ENCODE results near the gene TRABD2B. TPM values are rescaled to one million over a fixed set of nuclear protein-coding genes. Genes with fewer than 3 reads are reported as not detected.

Gene TRABD2B
- polyA plus RNA-seq, 5 donors = 2.8 to 4.5 (median 3.2) TPM

DNA sequence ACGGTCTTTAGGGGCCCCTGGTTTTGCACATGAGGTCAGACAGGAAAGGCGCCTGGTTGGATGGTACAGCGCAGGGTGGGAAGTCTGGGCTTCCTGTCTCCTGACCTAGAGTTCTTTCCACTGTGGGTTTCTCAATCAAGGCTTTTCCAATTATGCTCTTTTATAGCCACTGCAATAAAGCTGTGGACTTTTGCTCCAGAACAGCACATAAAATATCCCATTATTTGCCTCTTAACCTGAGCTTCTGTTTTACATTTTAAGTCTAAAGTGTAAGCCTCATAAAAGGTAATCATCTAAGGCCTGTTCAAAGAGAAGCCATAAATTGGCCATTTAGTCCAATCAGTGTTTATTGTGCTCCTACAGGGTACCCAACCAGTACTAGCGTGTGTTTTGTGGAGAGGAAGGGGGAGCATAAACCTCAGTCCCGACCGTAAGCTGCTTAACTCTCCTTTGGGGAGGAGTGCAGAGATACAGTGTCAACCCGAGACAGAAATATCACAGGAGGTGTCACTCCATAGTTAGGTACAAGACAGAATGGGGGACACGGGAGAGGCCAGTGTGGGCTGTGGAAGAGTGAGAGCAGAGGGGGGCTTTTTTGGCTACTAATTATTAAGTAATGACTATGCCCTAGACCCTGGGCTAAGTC lies 270.0 kb downstream of the TRABD2B start:
- DNase-seq = no peak

DNA sequence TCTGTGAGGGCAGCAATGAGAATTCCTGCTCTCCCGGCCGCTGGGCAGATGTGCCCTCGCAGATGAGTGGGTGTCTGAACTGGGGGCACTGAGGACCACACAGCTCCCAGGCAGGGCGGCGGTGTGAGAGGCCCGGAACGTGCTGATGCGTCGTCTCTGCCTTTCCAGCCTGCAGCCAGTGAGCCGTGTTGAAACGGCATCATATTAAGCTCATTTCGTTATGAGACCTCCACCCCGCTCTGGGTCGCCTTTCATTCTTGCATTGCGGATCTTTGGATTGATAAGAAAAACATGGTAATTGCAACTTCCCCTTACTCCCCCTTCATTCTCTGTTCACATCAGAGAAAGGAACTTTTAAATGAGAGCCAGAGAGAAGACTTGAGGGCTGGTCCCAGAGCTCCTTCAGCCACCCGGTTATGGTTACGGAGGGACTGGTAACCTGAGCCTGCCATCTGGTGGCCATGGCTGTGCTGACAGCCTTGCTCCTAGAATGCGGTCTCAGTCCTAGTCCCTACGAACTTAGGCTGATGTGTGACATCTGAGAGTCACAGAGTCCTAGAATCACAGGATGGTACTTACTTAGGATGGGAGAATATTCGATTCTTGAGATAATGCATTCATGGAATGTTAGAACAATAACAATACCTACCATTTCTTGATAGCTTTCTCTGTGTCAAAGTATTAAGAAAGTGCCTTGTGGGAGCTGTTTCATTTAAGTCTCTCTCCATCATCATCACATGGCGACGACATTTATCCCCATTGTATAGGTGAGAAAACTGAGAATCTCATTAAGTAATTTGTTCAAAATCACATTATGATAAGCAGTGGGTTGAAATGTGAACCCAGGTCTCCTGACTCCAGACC lies 271.0 kb downstream of the TRABD2B start:
- DNase-seq = peak; percentile 48 to 72

DNA sequence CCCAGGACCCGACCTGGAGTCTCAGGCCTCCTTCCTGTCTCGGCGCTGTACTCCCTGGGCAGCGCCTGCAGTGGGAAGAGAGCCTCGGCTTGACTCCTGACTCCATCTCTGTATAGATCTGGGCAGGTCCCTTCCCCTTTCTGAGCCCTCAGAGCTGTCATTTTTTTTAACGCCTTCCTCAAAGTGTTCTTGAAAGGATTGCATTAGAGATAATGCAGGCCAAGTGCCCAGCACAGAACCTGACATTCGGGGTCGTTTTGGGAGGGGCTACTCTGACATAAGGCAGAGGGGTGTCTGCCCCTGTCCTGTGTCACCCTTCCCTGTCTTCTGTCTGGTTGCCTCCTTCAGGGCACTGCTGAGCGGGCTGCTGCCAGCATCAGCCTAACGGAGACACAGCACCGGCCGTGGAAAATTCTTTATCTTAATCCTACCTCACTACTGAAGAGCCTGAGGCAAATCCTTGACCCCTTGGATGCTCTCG lies 271.6 kb downstream of the TRABD2B start:
- no peak for DNase-seq

DNA sequence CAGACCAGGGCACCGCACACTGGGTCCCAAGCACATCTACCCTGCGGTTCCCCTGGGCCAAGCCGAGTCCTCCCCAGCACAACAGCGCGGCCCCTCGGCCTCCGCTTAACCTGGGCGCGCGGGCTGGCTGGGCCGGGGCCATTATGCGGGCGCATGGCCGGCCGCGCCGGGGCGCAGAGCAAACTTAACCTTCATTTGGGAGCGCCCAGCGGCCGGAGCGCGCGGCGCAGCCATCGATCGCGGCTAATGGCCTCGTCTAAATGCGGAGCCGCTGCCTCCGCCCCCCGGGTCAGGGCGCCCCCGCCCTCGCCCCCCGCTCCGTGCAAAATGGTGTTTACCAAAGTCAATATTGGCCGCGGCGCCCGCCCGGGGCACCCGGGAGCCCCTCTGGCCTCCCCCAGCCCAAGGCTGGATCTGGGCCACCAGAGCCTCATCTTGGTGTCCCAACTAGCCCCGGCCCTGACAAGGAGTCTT lies 272.1 kb downstream of the TRABD2B start:
- DNase-seq = no peak

DNA sequence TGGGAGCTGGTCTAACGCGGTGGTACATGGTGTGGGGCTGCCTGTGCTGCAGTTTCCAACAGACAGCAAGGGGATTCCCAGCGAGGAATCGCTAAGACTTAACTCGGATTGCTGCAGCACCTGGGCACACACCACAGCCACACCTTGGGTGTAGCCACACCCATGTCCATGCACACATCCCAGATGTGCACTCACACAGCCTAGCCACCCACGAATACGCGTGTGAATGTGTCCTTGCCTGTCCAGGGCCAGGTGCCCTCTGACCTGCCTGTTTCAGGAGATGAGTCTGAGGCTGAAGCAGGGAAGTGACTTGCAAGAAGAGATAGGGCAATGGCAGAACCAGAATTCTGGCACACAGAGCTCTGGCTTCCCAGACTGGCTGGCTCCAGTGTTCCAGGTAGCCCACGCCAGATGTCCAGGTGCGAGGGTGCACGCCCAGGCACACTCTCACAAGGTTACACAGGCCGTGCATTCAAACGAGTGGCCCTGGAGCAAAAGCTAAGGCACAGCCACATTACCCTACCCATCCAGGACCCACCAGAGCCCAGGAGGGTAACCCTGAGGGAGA lies 272.7 kb downstream of the TRABD2B start:
- DNase-seq = no peak

DNA sequence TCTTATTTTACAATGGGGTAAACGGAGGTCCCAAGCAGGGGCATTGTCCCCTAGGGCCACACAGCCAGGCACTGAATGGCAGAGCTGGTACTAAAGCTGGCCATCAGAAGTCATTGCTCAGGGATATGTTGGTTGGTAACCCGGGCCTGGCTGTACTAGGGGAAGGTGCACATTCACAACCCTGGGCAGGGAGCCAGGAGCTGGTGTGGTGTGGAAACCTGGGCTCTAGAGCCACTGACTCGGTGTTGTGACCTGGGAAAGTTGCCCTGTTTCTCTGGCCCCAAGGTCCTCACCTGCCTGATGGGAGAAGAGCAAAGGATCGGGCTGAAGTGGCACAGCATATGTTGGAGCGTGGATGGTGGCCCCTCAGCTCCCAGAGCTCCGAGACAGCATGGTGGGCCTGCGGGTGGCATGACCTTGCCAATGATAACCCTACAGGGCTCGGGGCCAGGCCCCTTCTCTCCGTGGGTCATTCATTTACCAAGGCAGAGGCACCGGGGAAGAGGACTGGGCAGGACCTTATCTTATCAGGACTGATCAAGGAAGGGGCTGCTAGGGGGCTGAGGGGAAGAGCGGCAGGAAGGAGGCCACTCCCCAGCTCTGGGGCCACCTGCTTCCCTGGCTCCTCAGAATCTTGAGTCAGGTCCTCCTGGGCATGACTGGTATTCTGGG lies 274.1 kb downstream of the TRABD2B start:
- no peak for DNase-seq

DNA sequence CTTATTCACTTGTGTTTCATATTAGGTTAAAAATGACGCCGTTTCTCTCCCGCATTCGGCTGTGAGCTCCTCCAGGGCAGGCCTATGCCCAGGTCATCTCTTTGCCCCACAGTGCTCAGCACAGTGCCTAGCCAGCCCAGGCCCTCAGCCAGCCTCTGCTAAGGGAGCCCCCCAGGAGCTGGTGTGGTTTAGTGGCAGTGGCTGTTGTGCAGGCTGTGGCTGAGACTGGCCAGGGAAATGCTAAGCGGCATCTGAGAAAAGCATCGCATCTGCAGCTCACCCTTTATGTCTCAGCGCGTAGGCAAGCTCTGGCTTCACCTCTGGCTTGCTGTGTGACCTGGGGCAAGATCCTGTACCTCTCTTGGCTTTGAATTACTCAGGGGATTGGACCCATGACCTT lies 275.1 kb downstream of the TRABD2B start:
- no peak for DNase-seq

DNA sequence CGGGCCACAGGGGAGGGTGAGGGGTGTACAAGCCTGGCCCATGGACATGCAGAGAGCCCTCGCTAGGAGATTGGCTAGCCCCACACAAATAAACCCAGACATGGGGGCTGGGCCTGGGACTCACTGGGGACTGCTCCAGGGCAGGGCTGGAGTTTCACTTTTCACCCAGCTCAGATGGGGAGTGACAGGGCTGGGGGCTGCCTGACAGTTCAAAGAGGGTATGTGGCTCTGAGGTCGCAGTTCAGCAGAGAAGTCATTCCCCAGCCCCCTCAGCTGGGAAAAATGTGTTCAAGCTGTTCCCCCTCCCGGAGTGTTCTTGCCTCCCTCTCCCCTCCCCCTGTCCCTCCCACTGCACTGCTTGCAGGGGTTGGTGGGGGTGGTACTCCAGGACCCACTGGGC lies 277.1 kb downstream of the TRABD2B start:
- DNase-seq = no peak

DNA sequence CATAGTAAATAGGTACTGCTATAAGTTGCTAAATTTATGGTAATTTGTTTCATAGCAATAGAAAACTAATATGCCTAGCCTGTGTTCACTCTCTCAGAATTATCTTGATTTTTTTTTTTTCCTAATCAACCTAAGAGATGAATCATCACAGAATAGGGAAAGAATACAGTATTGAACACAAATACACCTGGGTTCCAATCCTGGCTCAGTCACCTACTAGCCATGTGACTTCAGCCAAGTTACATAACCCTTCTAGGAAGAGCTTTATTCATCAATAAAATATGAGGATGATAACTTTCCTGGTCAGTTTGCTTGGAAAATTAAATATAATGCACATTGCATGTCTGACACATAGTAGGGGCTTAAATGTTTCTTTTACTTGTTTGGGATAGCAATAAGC lies 279.8 kb downstream of the TRABD2B start:
- no peak for DNase-seq

DNA sequence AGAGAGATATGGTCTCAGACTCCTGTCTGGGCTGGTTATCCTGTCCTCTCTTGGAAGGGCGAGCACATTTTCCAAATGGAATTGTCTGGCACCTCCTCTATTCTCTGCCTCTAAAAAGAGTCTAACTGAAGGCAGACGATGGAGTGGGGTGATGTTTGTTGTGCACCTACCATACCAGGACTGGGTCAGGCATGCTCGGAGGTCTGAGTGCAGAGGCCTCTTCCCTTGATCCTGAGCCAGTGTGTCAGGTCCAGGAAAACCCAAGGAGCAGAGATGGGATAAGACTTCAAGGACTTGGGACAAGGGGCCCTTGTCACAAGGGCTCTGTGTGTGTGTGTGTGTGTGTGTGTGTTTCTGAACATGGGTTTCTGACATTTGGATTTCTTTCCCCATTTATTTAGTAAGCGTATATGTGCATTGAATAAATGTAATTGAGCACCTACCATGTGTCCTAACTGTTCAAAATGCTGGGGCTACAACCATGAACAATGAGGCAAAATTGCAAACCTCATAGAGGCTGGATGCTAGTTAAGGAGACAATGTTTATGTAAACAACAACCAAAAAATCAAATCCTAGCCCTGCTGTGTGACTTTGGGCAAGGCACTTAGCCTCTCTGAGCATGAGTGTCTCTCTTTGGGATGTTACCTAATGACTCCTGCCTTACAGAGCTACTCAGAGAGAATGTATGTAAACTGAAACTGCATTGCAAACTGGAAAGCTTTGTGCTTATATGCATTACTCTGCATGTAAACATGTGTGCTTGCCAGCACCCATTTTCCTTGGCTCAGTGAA lies 283.0 kb downstream of the TRABD2B start:
- no peak for DNase-seq

DNA sequence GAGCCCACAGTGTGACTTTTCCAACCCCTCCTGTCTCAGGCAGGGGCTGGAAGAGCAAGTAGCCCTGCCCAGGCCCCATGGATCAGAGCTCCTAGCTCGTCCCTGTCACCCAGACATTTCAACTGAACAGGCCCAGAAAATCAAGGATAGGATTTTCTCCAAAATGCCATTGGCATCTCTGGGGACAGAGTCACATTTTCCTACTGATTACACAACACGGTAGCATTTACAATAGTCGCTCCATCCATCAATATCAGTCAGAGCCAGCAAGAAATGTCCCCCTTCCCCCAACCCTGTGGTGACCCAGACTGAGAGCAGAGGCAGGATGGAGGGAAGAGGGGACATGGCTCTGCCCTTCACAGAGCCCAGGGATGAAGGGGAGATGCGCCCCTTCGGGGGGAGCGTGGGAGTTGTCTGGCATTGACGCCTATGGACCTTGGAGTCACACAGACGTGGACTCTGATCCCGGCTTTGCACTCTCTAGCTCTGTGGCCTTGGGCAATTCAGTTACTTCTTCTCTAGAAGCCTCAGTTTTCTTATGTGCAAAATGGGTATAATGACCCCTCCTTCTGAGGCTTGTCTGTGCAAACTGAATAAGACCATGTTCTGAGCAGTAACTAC lies 283.7 kb downstream of the TRABD2B start:
- DNase-seq = no peak

DNA sequence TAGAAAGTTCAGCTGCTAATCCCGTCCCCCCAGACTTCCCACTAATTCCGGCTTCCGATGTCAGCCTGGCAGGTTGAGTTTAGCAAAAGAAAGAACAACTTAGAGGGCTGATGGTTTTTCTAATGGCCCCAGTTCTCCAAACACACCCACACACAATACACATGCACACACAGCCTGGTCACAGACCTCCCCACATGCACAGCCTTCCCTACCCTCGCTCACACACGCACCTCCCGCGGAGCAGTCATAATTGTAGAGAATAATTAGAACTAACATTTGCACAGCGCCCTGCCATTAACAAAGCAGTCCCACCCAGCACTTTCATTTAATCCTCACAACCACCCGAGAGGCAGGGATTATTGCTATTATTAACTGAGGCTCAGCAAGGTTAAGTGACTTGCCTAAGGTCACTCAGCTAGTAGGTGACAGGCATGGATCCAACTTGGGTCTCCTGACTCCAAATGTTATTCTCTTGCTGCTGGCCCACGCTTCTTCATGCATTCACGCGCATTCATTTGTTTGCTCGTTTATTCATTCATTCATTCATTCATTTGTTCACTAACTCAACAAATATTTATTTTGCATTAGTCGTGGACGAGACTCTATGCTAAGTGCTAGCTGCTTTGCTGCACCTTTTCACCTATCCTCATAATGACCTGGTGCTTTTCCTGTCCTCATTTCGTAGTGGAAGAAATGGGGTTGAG lies 284.4 kb downstream of the TRABD2B start:
- DNase-seq = no peak

DNA sequence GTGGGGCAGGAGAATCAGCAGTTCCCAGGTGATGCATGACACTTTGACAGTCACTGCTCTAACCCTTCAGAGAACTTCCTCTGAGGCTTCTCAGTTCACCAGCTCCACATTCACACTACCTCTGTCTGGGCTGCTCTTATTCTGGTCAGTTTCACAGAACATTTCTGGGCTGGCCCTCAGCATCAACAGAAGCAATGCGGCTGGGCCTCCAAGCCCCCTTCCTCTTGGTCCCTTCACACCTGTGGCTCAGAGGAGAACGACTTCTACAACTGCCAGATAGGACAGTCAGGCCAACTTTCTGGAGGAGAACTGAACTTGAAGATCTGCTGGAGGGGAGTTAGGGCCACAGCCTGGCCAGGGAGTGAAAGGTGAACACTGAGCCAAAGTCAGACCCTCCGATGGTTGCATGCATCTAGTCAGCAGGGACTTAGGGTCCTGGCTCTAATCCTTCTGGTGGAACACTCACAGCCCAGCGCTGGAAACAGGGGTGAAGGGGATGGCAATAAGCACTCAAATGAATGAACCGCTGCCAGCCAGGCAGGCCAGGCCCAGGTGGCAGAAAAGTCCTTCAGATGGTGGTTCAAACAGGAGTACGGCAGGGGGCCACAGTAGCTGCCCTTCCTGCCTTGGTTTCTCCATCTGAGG lies 285.2 kb downstream of the TRABD2B start:
- no peak for DNase-seq

DNA sequence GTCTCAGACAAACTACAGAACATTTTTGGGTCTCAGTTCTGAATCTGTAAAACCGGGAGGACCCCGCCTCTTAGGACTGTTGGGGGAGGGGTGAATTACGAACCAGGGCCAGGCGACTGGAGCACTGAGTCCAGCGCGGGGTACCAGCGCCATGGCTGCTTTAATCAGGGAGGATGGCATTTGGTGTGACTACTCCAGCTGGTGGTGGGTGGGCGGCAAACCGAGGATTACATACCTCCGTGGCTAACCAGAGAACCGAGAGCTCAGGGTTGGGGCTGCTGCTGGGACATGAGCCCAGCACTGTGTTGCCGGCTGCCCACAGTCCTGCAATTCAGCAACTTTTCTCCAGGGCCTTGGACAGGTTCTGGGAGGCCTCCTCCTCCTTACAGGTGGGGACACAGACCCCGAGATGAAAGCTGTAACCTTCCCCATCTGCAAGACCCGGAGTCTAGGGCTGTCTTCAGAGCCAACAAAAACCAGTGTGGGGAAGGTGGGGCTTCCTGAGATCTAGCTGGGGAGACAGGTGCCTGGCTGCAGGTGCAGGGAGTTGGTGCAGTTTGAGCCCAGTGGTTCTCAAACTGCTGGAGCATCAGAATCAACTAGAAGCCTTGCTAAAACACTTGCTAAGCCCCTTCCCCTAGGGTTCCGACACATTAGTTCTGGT lies 285.9 kb downstream of the TRABD2B start:
- no peak for DNase-seq

Other genes starting within 250 kb of the TRABD2B start
- 1 to 10 TPM; 3.5 to 6.7 (median 6.0) TPM for gene SLC5A9, start 225.3 kb upstream of the TRABD2B start, polyA plus RNA-seq (ENCODE audit: insufficient read depth in 1 of 5, insufficient read length in 5 of 5, low replicate concordance in 1 of 5)

Measured in right lung (tissue), 5 donors.